H4 (cell line): ENCODE measurements around the gene TUNAR. TPM values are rescaled to one million over a fixed set of nuclear protein-coding genes. Genes with fewer than 3 reads are reported as not detected.

Source experiments
- DNase-seq: peaks from one replicate; pipeline ENCODE4 v3.0.0-alpha.2; 2015; ENCODE audit warnings: low spot score
- total RNA-seq: library from RNA; depleted of rRNA; stranded (reverse); fragments of >200 nt; shearing (Covaris generic); gene quantifications from 2 replicates; pipeline ENCODE4 v1.2.3, GENCODE V29; 2014; rRNA removed

Gene TUNAR
- not detected in 2 replicates for total RNA-seq

DNA sequence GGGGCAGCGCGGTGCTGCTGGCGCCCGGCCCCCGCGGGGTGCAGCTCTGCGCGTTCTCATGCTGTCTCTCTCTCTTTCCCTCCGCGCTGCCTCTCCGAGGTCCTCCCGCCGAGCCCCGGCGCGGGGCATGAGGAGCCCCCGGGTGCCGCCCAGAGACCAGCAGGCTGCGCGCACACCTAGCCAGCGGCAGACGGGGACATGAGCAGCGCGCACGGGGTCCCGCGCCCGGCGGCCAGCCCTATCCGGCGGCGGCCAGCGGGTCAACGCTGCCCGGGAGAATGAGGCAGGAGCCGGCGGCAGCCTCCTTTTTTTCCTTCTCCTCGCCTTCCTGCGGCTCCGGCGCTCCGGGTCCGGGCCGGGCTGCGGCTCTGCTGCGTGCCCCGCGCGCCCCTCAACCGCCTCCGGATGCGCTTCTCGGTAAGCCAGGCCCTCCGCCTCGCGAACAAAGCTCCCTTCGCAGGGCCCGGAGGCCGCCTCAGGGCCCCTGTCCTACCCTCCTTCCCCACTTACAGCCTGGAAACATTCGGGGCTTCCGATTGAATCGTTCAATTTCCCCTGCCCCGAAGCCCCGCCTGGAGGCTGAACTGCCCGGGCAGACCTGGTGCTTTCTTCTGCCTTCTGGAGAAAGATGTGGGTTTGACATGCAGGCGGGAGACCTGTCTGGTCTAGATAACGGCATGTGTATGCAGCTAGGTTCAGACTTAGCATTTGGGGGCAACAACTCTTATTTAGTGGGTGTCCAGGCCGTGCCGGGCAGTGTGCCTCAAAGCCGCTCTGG is at the start of gene TUNAR:
TSS of gene TUNAR (plus strand) at position 72 of the 778 bp plus-strand sequence.
- DNase-seq, result no peak

GRCh38 chr14:95828649-95829265 is 47.9 kb upstream of the TUNAR start:
- DNase-seq, result no peak

DNA sequence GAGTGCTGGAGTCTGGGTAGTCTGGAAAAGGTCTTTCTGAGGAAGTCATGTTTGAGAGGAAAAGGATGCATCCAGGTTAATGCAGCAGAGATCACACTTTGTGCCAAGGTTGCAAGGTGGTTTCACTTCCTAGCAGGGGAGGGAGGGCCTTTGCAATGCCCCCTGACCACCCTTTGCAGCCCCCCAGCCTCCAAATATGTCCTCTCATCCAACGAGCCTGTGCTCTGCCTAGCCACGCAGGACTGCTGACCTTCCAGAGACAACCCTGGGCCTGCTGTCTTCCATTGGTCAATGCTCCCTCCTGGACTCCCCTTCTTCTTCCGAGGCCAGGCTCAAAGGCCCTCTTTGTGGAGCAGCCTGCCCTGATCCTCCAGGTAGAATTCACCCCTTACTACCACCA is 47.3 kb upstream of the TUNAR start:
- no peak for DNase-seq

DNA sequence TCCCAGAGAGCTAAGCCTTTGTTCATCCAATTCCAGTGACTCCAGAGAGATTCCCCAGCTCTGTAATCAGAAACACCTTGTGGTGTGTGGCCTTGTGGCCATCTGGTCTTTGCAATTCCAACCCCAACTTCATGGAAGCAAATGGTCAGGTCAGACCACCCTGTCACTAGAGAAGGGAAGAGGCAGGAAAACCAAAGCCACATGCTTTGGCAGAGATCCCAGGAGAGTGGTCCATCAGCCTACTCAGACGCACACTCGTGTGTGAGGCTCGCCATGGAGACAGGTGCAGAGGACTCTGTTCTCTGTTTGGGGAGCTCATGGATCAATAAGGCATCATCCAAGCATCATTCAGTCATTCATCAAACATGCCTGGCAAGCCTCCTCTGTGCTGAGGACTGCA is 46.2 kb upstream of the TUNAR start:
- DNase-seq, result no peak

- no peak for DNase-seq
Observed at GRCh38 chr14:95831041-95831440, 45.6 kb upstream of the TUNAR start.

DNA sequence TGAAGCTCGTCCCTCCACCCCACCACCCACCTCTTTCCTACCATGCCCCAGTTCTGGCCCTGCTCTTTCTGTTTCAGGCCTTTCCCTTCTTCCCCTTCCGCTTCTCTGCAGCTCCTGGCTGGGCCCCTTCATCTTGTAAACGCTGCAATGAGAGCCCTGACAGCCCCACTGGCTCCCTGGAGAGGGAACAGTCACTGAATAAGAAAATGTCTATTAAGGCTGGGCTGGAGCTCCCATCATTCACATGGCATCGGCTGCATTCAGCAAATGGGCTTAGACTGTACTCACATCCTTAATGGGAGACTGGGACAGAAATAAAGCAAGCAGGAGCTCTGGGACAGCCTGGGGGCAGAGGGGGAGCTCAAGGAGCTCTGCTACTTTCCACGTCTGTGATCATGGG is 45.2 kb upstream of the TUNAR start:
- no peak for DNase-seq

- DNase-seq, result no peak
Observed at GRCh38 chr14:95832012-95832411, 44.6 kb upstream of the TUNAR start.

DNA sequence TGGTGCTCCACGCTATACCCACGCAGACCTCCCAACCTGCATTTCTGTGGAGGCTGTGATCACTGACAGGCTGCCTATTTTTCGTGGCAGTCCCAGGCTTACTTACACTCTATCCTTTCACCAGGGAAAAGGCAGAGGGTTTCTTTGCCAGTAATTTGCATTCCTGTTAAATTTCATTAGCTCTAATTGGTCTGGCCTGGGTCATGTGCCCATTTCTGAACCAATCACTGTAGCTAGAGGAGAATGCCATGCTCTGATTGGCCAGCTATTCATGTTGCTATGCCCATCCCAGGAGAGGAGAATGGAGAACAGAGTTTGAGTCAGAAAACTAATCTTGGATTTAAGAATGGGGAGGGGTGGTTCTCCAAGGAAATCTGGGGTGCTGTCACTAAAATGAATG is 43.2 kb upstream of the TUNAR start:
- DNase-seq, result peak; percentile 10

DNA sequence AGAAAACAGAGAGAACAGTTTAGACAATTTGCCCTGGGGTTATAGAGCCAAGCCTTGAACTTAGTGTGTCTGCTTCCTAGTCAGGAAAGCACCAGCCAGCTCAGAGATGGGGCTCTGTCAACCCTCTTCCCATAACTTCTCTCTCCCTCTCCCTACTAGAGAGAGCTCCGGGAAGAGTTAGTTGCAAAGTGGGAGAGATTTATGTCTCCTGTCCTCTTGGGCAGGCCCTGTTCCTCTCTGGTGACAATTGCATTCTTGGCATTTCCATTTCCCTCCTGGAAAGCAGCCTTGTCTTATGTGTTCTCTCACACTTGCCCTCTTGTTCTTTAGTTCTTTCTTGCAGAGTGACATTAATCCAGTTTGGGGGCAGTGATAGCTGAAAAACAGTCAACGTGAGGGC is 42.1 kb upstream of the TUNAR start:
- no peak for DNase-seq

DNA sequence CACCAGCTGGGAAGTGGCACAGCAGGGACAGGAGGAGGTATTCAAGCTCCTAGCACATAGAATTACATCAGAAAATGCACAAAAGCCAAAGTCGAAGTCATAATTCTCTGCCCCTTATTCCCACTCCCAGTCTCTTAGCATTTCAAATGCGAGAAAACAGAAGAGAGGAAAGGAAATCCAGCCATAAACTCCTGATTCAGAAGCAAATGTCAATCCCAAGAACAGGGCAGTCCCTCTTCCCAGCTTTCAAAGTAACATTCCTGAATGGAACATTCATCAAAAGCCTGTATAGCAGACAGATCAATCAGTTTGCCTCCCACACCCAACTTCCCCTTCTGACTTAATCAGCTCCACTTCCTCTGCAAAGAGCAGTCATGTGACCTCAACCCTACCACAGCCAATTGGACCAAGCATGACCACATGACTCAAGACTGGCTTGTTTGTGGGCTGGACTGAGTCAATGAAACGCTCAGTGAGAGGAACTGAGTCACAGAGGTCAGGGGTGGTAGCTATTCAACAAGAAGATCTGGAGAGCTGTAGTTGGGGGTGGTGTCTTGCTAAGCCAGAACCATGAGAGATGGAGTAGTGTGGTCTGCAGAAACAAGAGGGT is 41.4 kb upstream of the TUNAR start:
- DNase-seq, result no peak

DNA sequence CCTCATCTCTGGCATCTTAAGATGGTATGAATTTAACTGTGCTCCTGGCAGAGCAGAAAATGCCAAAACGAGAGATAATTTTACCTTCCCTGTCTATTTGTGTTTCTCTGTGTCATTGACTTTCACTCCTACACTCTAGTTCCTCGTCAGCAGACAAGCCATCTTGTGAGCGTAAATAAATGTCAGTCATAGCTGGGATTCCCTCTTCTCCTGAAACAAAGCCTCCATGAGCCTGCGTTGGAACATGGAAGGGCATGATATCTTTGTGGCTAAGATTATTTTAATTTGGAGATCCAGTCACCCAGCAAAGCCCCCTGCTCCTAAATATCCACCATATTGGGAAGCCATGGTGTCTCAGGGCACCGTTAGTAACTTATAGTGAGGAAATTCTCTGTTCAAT is 37.8 kb upstream of the TUNAR start:
- no peak for DNase-seq

DNA sequence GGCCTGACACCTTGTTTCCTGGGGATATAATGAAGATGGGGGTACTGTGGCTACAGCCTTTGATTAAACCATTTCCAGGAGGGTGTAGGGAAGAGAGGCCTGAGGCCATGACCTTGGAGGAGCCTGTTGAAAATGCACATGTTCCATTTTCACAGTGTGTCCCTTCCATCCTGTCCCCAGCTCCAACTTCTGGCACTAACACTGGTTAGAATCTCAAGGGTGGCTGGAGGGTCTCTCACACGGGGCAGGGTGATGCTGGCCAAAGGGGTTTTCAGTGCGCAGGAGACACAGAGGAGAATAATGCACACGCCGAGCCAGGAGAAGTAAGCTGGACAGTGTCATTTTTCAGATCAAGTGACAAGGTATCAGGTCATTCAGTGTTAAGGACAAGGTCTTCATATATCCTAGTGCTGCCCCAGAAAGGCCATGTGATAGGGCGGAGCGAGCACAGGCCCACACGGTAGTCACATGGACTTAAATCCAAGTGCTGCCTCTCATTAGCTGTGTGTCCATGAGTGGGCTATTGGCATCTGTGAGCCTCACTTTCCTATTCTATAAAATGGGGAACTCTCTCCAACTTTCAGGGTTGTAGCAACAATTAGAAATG is 36.4 kb upstream of the TUNAR start:
- no peak for DNase-seq

GRCh38 chr14:95841668-95842067 is 35.0 kb upstream of the TUNAR start:
- no peak for DNase-seq

- no peak for DNase-seq
Observed at GRCh38 chr14:95849761-95850160, 26.9 kb upstream of the TUNAR start.

GRCh38 chr14:95850429-95850828 is 26.2 kb upstream of the TUNAR start:
- DNase-seq, result no peak

- no peak for DNase-seq
Observed at GRCh38 chr14:95855606-95856005, 21.0 kb upstream of the TUNAR start.

GRCh38 chr14:95857275-95857674 is 19.4 kb upstream of the TUNAR start:
- no peak for DNase-seq

- DNase-seq, result no peak
Observed at GRCh38 chr14:95858893-95859292, 17.7 kb upstream of the TUNAR start.

DNA sequence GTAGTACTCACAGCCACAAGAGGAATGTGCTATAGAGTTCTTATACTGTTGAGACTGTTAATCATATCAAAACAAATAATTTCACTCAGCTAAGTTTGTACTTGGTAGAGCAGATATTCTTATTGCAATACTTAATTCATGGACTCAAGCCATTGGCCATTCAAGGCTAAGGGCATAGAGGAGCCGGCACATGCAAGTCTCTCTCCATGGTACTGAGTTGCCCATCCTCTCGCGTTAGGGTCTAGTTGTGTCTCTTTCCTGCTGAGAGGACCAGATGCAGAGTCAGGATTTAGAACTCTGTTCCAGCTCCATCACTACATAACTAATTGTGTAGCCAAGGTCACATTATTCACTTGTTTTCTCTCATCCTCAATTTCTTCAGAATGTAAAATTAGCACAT is 14.4 kb upstream of the TUNAR start:
- DNase-seq, result no peak

GRCh38 chr14:95863295-95863694 is 13.3 kb upstream of the TUNAR start:
- no peak for DNase-seq

GRCh38 chr14:95869776-95870175 is 6.9 kb upstream of the TUNAR start:
- no peak for DNase-seq

DNA sequence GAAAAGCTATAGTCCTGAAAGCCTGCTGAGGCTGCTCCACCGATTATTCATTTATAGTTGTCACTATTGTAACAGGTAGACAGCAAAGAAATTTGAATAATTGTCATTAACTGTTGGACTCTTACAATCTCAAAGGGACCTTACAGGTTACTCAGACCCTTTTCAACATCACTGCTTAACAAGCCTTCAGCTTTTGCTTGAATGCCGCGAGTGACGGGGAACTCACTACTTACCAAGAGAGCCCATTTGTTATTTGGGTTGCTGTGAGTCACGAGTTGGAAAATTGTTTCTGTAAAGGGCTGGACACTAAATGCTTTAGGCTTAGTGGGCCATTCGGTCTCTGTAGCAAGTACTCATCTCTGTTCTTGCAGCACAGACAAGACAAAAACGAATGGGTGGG is 5.9 kb upstream of the TUNAR start:
- DNase-seq, result no peak

DNA sequence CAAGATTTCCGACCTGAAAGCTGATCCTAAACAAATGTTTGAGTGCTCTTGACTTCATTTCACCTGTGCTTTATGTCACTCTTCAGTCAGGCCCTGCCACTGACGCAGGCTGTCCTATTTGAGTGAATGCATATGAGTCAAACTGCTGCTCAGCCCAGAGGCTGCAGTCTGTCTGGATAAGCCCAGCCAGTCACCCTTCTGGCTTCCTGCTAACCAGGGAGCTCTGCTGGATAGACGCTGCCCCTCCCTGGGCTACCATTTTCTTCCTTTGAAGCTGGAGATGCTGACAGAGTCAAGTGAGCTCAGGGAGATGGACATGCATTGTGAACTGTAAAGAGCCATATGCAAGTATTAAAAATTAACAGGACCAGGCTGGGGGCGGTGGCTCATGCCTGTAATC is 5.1 kb upstream of the TUNAR start:
- DNase-seq, result no peak
